Lung microvascular endothelial cell (primary cell): Measurements from ENCODE around the gene USH1C. TPM values are rescaled to one million over a fixed set of nuclear protein-coding genes. Genes with fewer than 3 reads are reported as not detected.
A peak's percentile ranks its signal among the peaks of the same experiment; 100 is the strongest.

Experiments
- DNase-seq, 2 donors: peaks; one replicate each; pipeline versions ENCODE4 v3.0.0 to v3.0.0-alpha.2; 2010; ENCODE audit warnings: low read depth in 2 of 2
- total RNA-seq: library from RNA; depleted of rRNA; stranded (reverse); fragments of >200 nt; gene quantifications from 2 replicates; pipeline ENCODE4 v1.2.1, GENCODE V29; 2014

USH1C gene
- total RNA-seq, 1 donor from 2014 or later = not detected

- no peak for DNase-seq
Observed at GRCh38 chr11:17571431-17572358, 27.5 kb upstream of the USH1C start.

GRCh38 chr11:17570034-17570433 is 25.8 kb upstream of the USH1C start:
- DNase-seq = no peak

GRCh38 chr11:17568944-17569343 is 24.7 kb upstream of the USH1C start:
- DNase-seq = no peak

- no peak for DNase-seq
Observed at GRCh38 chr11:17564687-17565042, 20.4 kb upstream of the USH1C start.

- no peak for DNase-seq
Observed at GRCh38 chr11:17563961-17564686, 19.9 kb upstream of the USH1C start.

- no peak for DNase-seq
Observed at GRCh38 chr11:17563231-17563646, 19.0 kb upstream of the USH1C start.

GRCh38 chr11:17561526-17561925 is 17.3 kb upstream of the USH1C start:
- no peak for DNase-seq

- DNase-seq = no peak
Observed at GRCh38 chr11:17561111-17561415, 16.8 kb upstream of the USH1C start.

GRCh38 chr11:17560281-17561110 is 16.3 kb upstream of the USH1C start:
- DNase-seq = no peak

GRCh38 chr11:17559341-17560087 is 15.3 kb upstream of the USH1C start:
- no peak for DNase-seq

- DNase-seq = no peak
Observed at GRCh38 chr11:17558916-17559315, 14.7 kb upstream of the USH1C start.

- no peak for DNase-seq
Observed at GRCh38 chr11:17558025-17558780, 14.0 kb upstream of the USH1C start.

- no peak for DNase-seq
Observed at GRCh38 chr11:17556999-17557398, 12.8 kb upstream of the USH1C start.

- no peak for DNase-seq
Observed at GRCh38 chr11:17554487-17554886, 10.3 kb upstream of the USH1C start.

- no peak for DNase-seq
Observed at GRCh38 chr11:17553249-17553546, 9.0 kb upstream of the USH1C start.

GRCh38 chr11:17552392-17553248 is 8.4 kb upstream of the USH1C start:
- peak in 1 of 2 donors; percentile 6 for DNase-seq

- no peak for DNase-seq
Observed at GRCh38 chr11:17552041-17552355, 7.8 kb upstream of the USH1C start.

GRCh38 chr11:17551347-17552040 is 7.3 kb upstream of the USH1C start:
- DNase-seq = no peak
